GM23338 (cell line): ENCODE measurements around the gene FOXP2. TPM values are rescaled to one million over a fixed set of nuclear protein-coding genes. Genes with fewer than 3 reads are reported as not detected.

ENCODE experiments used
- ATAC-seq: fragments of 200-7000 bp; cut with Tn5 transposase; 3 replicates; pipeline ENCODE4 v1.9.1; 2020
- DNase-seq: peaks from one replicate; pipeline ENCODE4 v3.0.0-alpha.2; 2015; ENCODE audit warnings: low spot score
- H2AFZ ChIP-seq: fragments of 200-600 bp; sonication (generic); 2 replicates; pipeline ENCODE4 v1.8.0; 2016; ENCODE audit warnings: antibody characterized with exemption, mild to moderate bottlenecking, moderate library complexity
- H3F3A ChIP-seq: fragments of 200-600 bp; sonication (generic); replicated peaks from 2 replicates; pipeline ENCODE4 v1.8.0; 2017; ENCODE audit warnings: antibody characterized with exemption, mixed run types, low read depth
- H3K27ac ChIP-seq: fragments of 200-600 bp; sonication (generic); 2 replicates; pipeline ENCODE4 v1.6.1; 2016; ENCODE audit warnings: low read depth
- H3K27me3 ChIP-seq: fragments of 200-600 bp; sonication (generic); 2 replicates; pipeline ENCODE4 v1.8.0; 2016; ENCODE audit warnings: mild to moderate bottlenecking, mixed run types, moderate library complexity; ENCODE audit not compliant: insufficient read depth
- H3K36me3 ChIP-seq: fragments of 200-600 bp; sonication (generic); 2 replicates; pipeline ENCODE4 v1.8.0; 2016; ENCODE audit warnings: mild to moderate bottlenecking; ENCODE audit not compliant: insufficient read depth
- H3K4me1 ChIP-seq: fragments of 200-600 bp; sonication (generic); 2 replicates; pipeline ENCODE4 v1.8.0; 2016; ENCODE audit warnings: mild to moderate bottlenecking, moderate library complexity; ENCODE audit not compliant: insufficient read depth
- H3K4me2 ChIP-seq: fragments of 200-600 bp; sonication (generic); 2 replicates; pipeline ENCODE4 v1.7.1; 2017; ENCODE audit warnings: mixed run types
- H3K4me3 ChIP-seq: fragments of 200-600 bp; sonication (generic); 2 replicates; pipeline ENCODE4 v1.6.1; 2016; ENCODE audit warnings: mixed run types
- H3K79me2 ChIP-seq: fragments of 200-600 bp; sonication (generic); replicated peaks from 2 replicates; pipeline ENCODE4 v1.8.0; 2017; ENCODE audit warnings: mild to moderate bottlenecking; ENCODE audit not compliant: insufficient read depth
- H3K9me2 ChIP-seq: fragments of 200-600 bp; sonication (generic); 2 replicates; pipeline ENCODE4 v1.8.0; 2017; ENCODE audit not compliant: insufficient read depth
- H4K20me1 ChIP-seq: fragments of 200-600 bp; sonication (generic); replicated peaks from 2 replicates; pipeline ENCODE4 v1.8.0; 2017; ENCODE audit warnings: mild to moderate bottlenecking; ENCODE audit not compliant: insufficient read depth
- H3K27ac Mint-ChIP-seq: 2 replicates; pipeline ENCODE4 v1.8.0; 2020; ENCODE audit warnings: inconsistent platforms, mild to moderate bottlenecking, moderate library complexity, mixed read lengths
- H3K27me3 Mint-ChIP-seq: 3 replicates; pipeline ENCODE4 v1.8.0; 2022; ENCODE audit warnings: low read depth, mild to moderate bottlenecking, moderate library complexity, mixed read lengths, inconsistent platforms; ENCODE audit not compliant: insufficient read depth, poor library complexity
- H3K36me3 Mint-ChIP-seq: 3 replicates; pipeline ENCODE4 v1.8.0; 2021; ENCODE audit warnings: low read depth, mild to moderate bottlenecking, inconsistent platforms, moderate library complexity, mixed read lengths
- H3K4me1 Mint-ChIP-seq: 3 replicates; pipeline ENCODE4 v1.8.0; 2020; ENCODE audit warnings: mild to moderate bottlenecking, inconsistent platforms, mixed read lengths
- H3K4me3 Mint-ChIP-seq: 3 replicates; pipeline ENCODE4 v1.8.0; 2021; ENCODE audit warnings: moderate library complexity, mild to moderate bottlenecking, inconsistent platforms, mixed read lengths
- H3K9me3 Mint-ChIP-seq: 3 replicates; pipeline ENCODE4 v1.8.0; 2020; ENCODE audit warnings: moderate library complexity, mild to moderate bottlenecking, inconsistent platforms, mixed read lengths
- CREB1 ChIP-seq: fragments of 250-450 bp; sonication (Bioruptor Pico); IDR thresholded peaks from 2 replicates; pipeline ENCODE4 v1.5.0; 2020; ENCODE audit warnings: low read depth, mild to moderate bottlenecking, moderate library complexity
- EZH2 ChIP-seq: fragments of 200-600 bp; sonication (generic); IDR thresholded peaks from one replicate; pipeline ENCODE4 v1.8.0; 2017; ENCODE audit warnings: antibody characterized with exemption, mild to moderate bottlenecking, low read depth; ENCODE audit not compliant: unreplicated experiment
- EZH2phosphoT487 ChIP-seq: fragments of 200-600 bp; sonication (generic); IDR thresholded peaks from one replicate; pipeline ENCODE4 v1.8.1; 2018; ENCODE audit warnings: antibody characterized with exemption; ENCODE audit not compliant: unreplicated experiment
- JUNB ChIP-seq: IDR thresholded peaks from one replicate; pipeline ENCODE4 v1.6.1; 2016; ENCODE audit warnings: antibody characterized with exemption; ENCODE audit not compliant: unreplicated experiment
- NANOG ChIP-seq: IDR thresholded peaks from 2 replicates; pipeline ENCODE4 v1.6.1; 2016; ENCODE audit warnings: antibody characterized with exemption, borderline replicate concordance
- POLR2AphosphoS5 ChIP-seq: IDR thresholded peaks from 2 replicates; pipeline ENCODE4 v1.6.1; 2016; ENCODE audit warnings: antibody characterized with exemption, low read depth
- STAT1 ChIP-seq: IDR thresholded peaks from one replicate; pipeline ENCODE4 v1.6.1; 2016; ENCODE audit warnings: antibody characterized with exemption; ENCODE audit not compliant: unreplicated experiment
- ZNF114 ChIP-seq: fragments of 250-450 bp; sonication (Bioruptor Pico); IDR thresholded peaks from 2 replicates; pipeline ENCODE4 v1.5.0; 2020; ENCODE audit warnings: mild to moderate bottlenecking, moderate library complexity
- ZNF331 ChIP-seq: fragments of 250-450 bp; sonication (Bioruptor Pico); IDR thresholded peaks from 2 replicates; pipeline ENCODE4 v1.5.0; 2020; ENCODE audit warnings: low read depth, mild to moderate bottlenecking, moderate library complexity
- polyA plus RNA-seq: library from polyadenylated mRNA; unstranded; fragments of >200 nt; fragmentation: Nextera tagmentation; extraction: Ambion mirVana; gene quantifications from 2 replicates; pipeline ENCODE4 v1.2.1, GENCODE V29; 2016
- total RNA-seq: library from RNA; depleted of rRNA; stranded (reverse); fragments of >200 nt; shearing (Covaris generic); gene quantifications from 2 replicates; pipeline ENCODE4 v1.2.3, GENCODE V29; 2014
- TF ChIP-seq, protein P1 (sequence below), 2 experiments: fragments of 200-600 bp in 1 of 2; sonication (generic) in 1 of 2; conservative IDR thresholded peaks; 2 replicates each; pipeline versions ENCODE4 v1.5.1 to v1.6.1; 2016 to 2017; ENCODE audit warnings: antibody characterized with exemption in 2 of 2, low read depth in 2 of 2, mild to moderate bottlenecking in 2 of 2, moderate library complexity in 1 of 2
- TF ChIP-seq, protein P2 (sequence below): fragments of 250-450 bp; sonication (Bioruptor Pico); IDR thresholded peaks from 2 replicates; pipeline ENCODE4 v1.5.0; 2020; ENCODE audit warnings: mild to moderate bottlenecking, moderate library complexity
- TF ChIP-seq, protein P3 (sequence below): IDR thresholded peaks from 2 replicates; pipeline ENCODE4 v1.6.1; 2016; ENCODE audit warnings: antibody characterized with exemption

Gene FOXP2
- total and polyA plus RNA-seq, 2 experiments from 2014 or later: 0.03 to 0.24 TPM

DNA sequence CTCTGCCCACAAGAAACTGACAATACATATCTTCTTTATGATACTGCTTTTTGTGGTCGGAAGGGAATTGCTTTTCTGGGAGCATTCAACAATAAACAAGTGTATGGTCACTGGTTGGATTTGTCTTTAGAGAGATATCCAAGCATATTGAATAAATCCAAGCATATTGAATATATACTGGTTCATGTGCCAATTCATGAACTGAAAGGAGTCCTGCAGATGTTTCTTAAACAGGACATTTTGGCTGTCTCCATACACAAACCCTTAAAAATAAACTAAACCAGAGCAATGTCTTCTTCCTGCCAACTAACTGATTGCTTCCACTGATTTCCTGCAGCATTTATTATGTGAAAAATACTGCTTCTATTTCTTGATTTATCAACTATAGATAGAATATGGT, 173.9 kb downstream of the FOXP2 start:
- H3K27ac ChIP-seq: no peak overlapping the region
- ATAC-seq (no peak), DNase-seq (no peak)
- no peaks in the 10 kb centered on the region for H3K27me3 ChIP-seq
- H3K4me3 Mint-ChIP-seq: no peak overlapping the region
- no peaks in the 10 kb centered on the region for H3K9me3 Mint-ChIP-seq
- no peaks in the 10 kb centered on the region for H3K36me3 Mint-ChIP-seq
- no peak for TF ChIP-seq ZNF331 (CRISPR knock-in tag)
- H3K4me2 ChIP-seq: no peak overlapping the region
- peaks cover 2% of the 10 kb centered on the region for H3K27me3 Mint-ChIP-seq
- no peaks in the 10 kb centered on the region for H3K79me2 ChIP-seq
- no peaks in the 10 kb centered on the region for H3K4me1 ChIP-seq
- H3F3A ChIP-seq: no peaks in the 10 kb centered on the region
- H2AFZ ChIP-seq: no peak overlapping the region
- no peaks in the 10 kb centered on the region for H3K9me2 ChIP-seq
- no peaks in the 10 kb centered on the region for H3K36me3 ChIP-seq
- H3K4me3 ChIP-seq: no peak overlapping the region
- H3K4me1 Mint-ChIP-seq: peaks cover 2% of the 10 kb centered on the region; the same call in 1 of the 3 replicates
- H4K20me1 ChIP-seq: no peaks in the 10 kb centered on the region
- no peak overlapping the region for H3K27ac Mint-ChIP-seq

DNA sequence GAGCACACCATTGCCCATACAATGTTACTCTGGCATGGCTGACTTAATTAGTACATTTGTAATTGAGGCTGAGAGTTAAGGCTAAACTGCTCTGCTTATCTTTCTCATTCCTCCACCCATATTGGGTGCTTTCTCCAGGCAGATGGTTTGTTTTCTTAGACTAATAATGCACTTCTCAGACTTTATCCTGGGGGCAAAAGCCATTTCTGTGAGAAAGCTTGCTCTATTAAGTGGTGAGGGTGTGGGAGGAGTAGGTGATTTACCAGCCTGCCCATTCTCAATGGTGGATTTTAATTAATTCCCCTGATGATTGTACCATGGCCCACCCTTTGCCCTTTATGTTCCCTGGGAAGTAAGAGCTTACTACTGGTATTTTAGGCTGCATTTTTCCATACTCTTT, 174.8 kb downstream of the FOXP2 start:
- Histone ChIP-seq H4K20me1 (no peaks in the 10 kb centered on the region), H3K27ac (no peak overlapping the region), H3K9me2 (no peaks in the 10 kb centered on the region), H3K36me3 (no peaks in the 10 kb centered on the region), H3K4me3 (no peak overlapping the region), H3K27me3 (no peaks in the 10 kb centered on the region), H3K4me2 (no peak overlapping the region), H2AFZ (peak overlapping the region; percentile 30; the same call in 1 of the 2 replicates), H3F3A (no peaks in the 10 kb centered on the region), H3K4me1 (no peaks in the 10 kb centered on the region), H3K79me2 (no peaks in the 10 kb centered on the region)
- DNase-seq: no peak
- peak overlapping the region; percentile 40; the same call in 1 of the 2 replicates for H3K27ac Mint-ChIP-seq
- H3K4me3 Mint-ChIP-seq: no peak overlapping the region
- no peaks in the 10 kb centered on the region for H3K36me3 Mint-ChIP-seq
- H3K4me1 Mint-ChIP-seq: peaks cover 2% of the 10 kb centered on the region; the same call in 1 of the 3 replicates
- H3K9me3 Mint-ChIP-seq: no peaks in the 10 kb centered on the region
- ATAC-seq: no peak
- peaks cover 2% of the 10 kb centered on the region for H3K27me3 Mint-ChIP-seq
- TF ChIP-seq ZNF114 (CRISPR knock-in tag) (no peak), CREB1 (no peak), STAT1 (no peak), EZH2phosphoT487 (no peak), NANOG (no peak), POLR2AphosphoS5 (no peak), ZNF331 (CRISPR knock-in tag) (no peak), EZH2 (no peak), JUNB (no peak)
- TF ChIP-seq, protein P1, sequence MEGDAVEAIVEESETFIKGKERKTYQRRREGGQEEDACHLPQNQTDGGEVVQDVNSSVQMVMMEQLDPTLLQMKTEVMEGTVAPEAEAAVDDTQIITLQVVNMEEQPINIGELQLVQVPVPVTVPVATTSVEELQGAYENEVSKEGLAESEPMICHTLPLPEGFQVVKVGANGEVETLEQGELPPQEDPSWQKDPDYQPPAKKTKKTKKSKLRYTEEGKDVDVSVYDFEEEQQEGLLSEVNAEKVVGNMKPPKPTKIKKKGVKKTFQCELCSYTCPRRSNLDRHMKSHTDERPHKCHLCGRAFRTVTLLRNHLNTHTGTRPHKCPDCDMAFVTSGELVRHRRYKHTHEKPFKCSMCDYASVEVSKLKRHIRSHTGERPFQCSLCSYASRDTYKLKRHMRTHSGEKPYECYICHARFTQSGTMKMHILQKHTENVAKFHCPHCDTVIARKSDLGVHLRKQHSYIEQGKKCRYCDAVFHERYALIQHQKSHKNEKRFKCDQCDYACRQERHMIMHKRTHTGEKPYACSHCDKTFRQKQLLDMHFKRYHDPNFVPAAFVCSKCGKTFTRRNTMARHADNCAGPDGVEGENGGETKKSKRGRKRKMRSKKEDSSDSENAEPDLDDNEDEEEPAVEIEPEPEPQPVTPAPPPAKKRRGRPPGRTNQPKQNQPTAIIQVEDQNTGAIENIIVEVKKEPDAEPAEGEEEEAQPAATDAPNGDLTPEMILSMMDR (conservative IDR thresholded peaks at IDR 0.05; ENCODE audit: low read depth in 2 of 2): no peak
- TF ChIP-seq, protein P2, sequence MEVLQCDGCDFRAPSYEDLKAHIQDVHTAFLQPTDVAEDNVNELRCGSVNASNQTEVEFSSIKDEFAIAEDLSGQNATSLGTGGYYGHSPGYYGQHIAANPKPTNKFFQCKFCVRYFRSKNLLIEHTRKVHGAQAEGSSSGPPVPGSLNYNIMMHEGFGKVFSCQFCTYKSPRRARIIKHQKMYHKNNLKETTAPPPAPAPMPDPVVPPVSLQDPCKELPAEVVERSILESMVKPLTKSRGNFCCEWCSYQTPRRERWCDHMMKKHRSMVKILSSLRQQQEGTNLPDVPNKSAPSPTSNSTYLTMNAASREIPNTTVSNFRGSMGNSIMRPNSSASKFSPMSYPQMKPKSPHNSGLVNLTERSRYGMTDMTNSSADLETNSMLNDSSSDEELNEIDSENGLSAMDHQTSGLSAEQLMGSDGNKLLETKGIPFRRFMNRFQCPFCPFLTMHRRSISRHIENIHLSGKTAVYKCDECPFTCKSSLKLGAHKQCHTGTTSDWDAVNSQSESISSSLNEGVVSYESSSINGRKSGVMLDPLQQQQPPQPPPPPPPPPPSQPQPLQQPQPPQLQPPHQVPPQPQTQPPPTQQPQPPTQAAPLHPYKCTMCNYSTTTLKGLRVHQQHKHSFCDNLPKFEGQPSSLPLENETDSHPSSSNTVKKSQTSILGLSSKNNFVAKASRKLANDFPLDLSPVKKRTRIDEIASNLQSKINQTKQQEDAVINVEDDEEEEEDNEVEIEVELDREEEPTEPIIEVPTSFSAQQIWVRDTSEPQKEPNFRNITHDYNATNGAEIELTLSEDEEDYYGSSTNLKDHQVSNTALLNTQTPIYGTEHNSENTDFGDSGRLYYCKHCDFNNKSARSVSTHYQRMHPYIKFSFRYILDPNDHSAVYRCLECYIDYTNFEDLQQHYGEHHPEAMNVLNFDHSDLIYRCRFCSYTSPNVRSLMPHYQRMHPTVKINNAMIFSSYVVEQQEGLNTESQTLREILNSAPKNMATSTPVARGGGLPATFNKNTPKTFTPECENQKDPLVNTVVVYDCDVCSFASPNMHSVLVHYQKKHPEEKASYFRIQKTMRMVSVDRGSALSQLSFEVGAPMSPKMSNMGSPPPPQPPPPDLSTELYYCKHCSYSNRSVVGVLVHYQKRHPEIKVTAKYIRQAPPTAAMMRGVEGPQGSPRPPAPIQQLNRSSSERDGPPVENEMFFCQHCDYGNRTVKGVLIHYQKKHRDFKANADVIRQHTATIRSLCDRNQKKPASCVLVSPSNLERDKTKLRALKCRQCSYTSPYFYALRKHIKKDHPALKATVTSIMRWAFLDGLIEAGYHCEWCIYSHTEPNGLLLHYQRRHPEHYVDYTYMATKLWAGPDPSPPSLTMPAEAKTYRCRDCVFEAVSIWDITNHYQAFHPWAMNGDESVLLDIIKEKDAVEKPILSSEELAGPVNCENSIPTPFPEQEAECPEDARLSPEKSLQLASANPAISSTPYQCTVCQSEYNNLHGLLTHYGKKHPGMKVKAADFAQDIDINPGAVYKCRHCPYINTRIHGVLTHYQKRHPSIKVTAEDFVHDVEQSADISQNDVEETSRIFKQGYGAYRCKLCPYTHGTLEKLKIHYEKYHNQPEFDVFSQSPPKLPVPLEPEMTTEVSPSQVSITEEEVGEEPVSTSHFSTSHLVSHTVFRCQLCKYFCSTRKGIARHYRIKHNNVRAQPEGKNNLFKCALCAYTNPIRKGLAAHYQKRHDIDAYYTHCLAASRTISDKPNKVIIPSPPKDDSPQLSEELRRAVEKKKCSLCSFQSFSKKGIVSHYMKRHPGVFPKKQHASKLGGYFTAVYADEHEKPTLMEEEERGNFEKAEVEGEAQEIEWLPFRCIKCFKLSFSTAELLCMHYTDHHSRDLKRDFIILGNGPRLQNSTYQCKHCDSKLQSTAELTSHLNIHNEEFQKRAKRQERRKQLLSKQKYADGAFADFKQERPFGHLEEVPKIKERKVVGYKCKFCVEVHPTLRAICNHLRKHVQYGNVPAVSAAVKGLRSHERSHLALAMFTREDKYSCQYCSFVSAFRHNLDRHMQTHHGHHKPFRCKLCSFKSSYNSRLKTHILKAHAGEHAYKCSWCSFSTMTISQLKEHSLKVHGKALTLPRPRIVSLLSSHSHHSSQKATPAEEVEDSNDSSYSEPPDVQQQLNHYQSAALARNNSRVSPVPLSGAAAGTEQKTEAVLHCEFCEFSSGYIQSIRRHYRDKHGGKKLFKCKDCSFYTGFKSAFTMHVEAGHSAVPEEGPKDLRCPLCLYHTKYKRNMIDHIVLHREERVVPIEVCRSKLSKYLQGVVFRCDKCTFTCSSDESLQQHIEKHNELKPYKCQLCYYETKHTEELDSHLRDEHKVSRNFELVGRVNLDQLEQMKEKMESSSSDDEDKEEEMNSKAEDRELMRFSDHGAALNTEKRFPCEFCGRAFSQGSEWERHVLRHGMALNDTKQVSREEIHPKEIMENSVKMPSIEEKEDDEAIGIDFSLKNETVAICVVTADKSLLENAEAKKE (CRISPR knock-in tag): no peak
- TF ChIP-seq, protein P3, sequence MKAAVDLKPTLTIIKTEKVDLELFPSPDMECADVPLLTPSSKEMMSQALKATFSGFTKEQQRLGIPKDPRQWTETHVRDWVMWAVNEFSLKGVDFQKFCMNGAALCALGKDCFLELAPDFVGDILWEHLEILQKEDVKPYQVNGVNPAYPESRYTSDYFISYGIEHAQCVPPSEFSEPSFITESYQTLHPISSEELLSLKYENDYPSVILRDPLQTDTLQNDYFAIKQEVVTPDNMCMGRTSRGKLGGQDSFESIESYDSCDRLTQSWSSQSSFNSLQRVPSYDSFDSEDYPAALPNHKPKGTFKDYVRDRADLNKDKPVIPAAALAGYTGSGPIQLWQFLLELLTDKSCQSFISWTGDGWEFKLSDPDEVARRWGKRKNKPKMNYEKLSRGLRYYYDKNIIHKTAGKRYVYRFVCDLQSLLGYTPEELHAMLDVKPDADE: no peak
